LNCAP (cell line): ENCODE results near the gene RETREG1.

Experiments used
- CTCF ChIP-seq: fragments of 450-650 bp; IDR thresholded peaks from 2 replicates; pipeline ENCODE4 v1.5.1; 2017; ENCODE audit warnings: mild to moderate bottlenecking

The RETREG1 gene

GRCh38 chr5:16485656-16486055, 131.1 kb downstream of the RETREG1 start:
- TF ChIP-seq CTCF, result no peak

GRCh38 chr5:16484081-16484480, 132.7 kb downstream of the RETREG1 start:
- TF ChIP-seq CTCF, result no peak

- no peak for TF ChIP-seq CTCF
Measured at GRCh38 chr5:16483361-16483760, 133.4 kb downstream of the RETREG1 start.

- TF ChIP-seq CTCF, result no peak
Measured at GRCh38 chr5:16482891-16483290, 133.9 kb downstream of the RETREG1 start.

GRCh38 chr5:16480821-16481538, 135.8 kb downstream of the RETREG1 start:
- TF ChIP-seq CTCF, result no peak

GRCh38 chr5:16480144-16480543, 136.7 kb downstream of the RETREG1 start:
- TF ChIP-seq CTCF, result no peak

GRCh38 chr5:16477541-16477940, 139.3 kb downstream of the RETREG1 start:
- no peak for TF ChIP-seq CTCF

- TF ChIP-seq CTCF, result no peak
Measured at GRCh38 chr5:16471387-16471786, 145.4 kb downstream of the RETREG1 start.
